ENCODE results near the gene ACSF2.

DNA sequence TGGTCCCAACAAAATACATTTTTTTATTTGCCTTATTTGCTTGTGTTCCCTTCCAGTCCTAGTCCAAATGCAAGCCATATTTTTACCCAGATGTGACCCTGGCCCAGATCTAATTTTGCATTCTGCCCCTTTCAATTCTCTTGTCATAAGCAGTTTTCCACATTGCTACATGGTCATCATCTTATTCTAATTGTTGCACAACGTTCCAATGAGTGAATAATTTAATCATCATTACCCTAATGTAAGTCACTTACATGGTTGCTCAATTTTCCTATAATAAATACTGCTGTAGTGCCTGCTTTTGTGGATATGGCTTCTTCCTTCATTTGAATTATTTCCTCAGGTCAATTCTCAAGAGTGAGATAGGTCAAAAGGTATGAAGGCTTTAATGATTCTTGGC, 65.5 kb downstream of the ACSF2 start:
- TF ChIP-seq POLR2AphosphoS5 (IDR thresholded peaks at IDR 0.05; ENCODE audit: low read depth, low read length), result no peak
- no peak for TF ChIP-seq POLR2A (IDR thresholded peaks at IDR 0.05; ENCODE audit: low read depth, low read length)
- no peak for TF ChIP-seq SPI1 (IDR thresholded peaks at IDR 0.05; ENCODE audit: low read depth, low read length)
- no peak for TF ChIP-seq TAF1 (IDR thresholded peaks at IDR 0.05; ENCODE audit: low read depth, low read length)
- no peak for TF ChIP-seq POU2F2 (IDR thresholded peaks at IDR 0.05; ENCODE audit: low read depth, low read length)

All from GM12891 (cell line).